Stimulated activated CD4-positive, alpha-beta T cell treated with anti-CD3 and anti-CD28 coated beads, Interleukin-1b, Interleukin-23, amount 100 ng/mL, for 48 hours (primary cell): ENCODE data around the gene TARBP2.
A peak's percentile ranks its signal among the peaks of the same experiment; 100 is the strongest.
"Not testable (repeated sequence)": the region's sequence is repeated elsewhere in the genome, so short reads cannot be mapped to it uniquely, and the experiment has no call there.

Experiments used
- DNase-seq: peaks from one replicate; pipeline ENCODE4 v3.0.0-alpha.2; 2020

TARBP2 gene

DNA sequence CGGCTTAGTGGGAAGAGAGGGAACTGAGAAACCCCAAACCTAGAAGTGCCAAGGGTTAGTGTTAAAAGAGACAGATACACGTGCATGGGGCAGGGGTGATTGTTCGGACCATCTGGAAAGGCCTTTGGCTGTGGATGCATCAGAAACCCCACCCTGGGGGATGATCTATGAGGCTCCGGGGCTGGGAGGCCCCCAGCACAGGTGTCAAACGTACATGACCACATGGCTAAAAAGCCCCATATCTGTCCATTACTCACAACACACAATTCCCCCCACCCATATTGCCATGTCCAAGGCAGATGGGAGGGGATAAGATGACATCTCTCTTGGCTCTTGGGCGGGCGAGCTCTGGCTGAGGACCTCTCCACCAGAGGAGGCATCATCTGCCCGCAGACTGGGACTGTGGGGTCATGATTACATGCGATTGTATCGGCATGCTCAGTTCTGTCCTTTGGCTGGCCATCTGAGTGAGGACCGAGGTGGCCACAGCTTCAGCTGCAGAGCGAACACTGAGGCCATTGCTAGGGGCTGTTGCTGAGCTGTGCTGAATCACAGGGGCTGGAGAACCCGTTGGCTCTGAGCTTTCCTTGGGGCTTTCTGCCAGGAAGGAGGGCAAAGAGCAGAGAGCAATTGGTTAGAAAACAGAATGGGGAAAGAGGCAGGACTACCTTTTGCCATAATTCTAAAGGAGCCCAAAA is 15.8 kb downstream of the TARBP2 start:
- DNase-seq, result no peak

DNA sequence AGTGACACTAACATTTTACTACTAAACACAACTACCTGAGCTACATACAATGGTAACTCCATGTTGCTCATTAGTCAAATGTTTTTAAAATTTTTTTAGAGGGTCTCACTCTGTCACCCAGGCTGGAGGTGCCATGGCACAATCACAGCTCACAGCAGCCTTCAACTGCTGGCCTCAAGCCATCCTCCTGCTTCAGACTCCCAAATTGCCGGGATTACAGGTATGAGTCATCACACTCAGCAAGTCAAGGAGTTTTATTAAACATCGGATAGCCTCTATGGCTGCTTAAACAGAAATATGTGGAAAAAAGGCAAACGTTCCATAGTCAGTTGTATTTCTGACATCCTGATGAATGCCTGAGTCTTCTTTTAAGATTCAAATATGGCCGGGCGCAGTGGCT is 17.3 kb downstream of the TARBP2 start:
- DNase-seq, result no peak

DNA sequence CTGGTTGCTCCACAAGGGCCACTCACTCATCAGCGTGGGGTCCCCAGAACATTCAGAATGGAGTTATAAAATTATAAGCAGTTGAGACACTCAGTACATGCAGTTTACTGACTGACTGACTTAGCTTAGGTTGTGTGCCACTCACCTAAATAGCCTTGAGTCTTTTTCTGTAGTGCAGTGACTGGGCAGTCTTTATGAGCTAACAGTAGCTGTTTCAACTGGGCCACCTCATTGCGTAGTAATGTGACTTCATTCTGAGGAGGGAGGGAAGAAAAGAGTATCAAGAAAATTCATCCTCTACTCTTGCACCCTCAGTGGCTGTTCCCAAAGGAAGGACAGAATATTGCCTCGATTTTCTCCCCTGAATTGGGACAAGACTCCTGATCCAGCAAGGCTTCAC is 22.0 kb downstream of the TARBP2 start:
- DNase-seq, result no peak

DNA sequence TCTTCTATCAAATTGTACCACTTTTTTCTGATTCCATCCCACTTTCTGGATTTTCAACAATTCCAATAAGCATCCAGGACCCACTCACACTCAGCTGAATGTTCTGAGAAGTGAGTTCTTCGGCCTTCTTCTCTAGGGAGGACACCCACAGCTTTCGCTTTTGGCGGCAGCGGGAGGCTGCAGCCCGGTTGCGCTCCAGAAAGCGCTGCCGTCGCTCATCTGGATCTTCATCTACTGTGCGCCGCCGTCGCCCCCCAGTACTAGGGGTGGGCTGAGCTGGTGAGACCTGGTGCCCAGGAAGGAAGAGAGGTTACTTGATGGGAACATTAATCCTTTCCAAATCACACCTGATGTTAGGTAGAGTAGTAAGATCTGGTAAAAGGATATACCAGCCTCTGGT is 23.4 kb downstream of the TARBP2 start:
- DNase-seq, result no peak

DNA sequence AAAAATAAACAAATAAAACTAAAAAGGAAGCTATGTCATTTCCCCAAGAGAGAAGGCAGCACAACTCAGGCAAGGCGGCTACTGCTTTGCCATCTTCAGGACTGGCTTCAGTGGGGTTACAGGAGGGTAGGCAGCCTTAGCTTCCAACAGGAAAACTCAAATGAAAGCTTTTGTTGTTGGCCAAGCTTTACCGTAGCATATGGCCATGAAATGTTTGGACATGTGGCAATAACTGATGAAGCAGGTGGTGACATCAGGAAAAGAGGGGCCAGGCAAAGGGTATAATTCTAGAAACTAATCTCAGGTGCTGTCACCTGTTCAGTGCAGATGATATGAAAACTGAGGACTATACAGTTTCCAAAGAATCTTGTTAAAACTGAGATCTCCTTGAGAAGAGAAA is 29.0 kb downstream of the TARBP2 start:
- no peak for DNase-seq

DNA sequence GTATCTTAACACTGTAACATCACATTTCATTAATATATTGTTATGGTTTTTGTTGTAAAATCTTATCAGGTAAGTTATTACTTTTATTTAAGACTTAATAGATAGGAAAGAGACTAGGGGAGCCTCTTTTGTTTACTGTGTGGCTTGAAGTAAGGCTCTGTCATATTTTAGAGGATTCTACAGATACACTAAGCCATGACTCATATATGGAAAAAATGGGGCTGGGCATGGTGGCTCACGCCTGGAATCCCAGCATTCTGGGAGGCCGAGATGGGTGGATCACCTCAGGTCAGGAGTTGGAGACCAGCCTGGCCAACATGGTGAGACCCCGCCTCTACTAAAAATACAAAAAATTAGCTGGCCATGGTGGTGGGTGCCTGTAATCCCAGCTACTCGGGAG is 29.8 kb downstream of the TARBP2 start:
- DNase-seq, result no peak

DNA sequence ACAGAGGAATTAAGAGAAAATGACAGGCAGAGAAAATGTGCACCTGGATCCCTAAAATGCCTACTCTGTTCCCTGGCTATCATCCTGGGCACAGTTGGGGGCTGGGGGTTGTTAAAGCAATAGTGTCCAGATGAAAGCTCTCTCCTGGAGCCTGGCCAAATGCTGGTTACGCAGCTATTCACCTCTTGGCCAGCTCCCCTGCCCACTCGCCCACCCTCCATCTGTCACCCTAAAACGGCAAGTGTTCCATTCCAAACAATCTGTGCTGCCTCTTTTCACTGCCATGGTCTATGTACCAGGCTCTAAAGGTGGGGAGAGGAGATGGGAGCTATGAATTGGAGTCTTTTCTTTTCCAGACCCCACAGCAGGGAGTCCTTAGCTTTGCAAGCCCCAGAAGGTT is 30.9 kb downstream of the TARBP2 start:
- no peak for DNase-seq

DNA sequence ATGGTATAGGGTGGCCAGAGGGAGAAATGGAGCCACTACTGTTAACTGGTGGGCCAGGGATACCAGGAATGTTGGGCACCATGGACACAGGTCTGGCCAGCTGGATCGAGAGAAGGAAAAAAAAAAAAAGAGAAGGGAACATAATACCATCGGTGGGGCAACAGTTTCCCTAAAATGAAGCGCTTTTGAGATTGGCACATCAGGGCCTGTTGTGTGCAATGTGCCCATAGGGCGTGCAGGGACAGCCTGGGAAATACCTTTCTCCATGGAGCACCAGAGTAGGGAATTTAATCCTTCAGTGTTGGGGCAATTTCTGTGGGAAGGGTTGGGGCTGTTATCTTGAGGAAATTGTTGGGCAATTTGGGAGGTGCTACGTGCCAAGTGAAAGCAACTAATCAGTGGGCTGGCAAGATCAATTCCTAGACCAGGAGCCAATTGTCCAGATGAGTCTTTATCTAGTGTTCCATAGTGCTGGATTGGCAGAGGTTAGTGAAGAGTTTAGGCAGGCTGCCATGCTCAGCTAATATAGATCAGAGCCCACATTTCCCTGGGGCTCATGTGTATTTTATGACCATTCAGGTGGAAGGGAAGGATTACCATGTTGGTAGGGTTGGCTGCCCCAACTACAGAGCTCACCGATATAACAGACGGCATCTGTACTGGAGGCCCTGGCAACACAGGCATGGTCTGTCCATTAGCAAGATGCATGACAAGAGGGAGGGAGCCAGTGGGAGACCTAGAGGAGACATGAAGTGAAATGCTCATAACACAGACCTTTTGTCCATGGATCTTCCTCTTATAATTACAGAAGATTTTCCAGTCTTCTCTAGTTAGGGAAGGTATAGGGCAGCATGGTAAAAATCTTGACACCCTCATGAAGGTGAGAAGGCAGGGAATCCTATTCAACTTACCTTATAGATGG is 31.7 kb downstream of the TARBP2 start:
- no peak for DNase-seq

DNA sequence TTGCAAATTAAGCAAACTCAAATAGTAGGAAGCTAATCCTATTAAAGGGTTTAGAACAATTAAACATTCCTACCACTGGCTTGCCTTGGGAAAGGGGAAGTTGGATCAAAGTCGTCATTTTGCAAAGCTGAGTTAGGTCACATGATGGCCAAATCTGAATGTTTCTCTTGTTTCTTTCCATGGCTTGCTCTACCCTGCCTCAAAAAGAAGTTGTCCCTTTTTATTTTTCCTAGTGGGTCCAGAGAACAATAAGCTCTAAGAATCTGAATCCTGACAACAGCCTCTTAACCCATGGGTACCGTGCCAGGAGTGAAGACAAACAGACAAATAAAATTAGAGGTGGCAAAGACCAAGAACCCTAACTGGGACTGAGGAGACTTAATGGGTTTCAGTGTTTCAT is 32.4 kb downstream of the TARBP2 start:
- no peak for DNase-seq

DNA sequence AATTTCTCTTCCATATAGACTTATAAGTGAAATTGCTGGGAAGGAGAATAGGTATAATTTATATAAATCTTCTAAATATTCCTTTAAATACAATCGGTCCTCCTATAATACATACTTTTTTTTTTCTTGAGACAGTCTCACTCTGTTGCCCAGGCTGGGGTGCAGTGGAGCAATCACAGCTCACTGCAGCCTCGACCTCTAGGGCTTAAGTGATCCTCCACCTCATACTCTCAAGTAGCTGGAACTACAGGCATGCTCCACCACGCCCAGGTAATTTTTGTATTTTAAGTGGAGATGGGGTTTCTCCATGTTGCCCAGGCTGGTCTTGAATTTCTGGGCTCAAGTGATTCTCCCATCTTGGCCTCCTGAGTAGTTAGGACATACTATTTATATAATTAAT is 35.9 kb downstream of the TARBP2 start:
- no peak for DNase-seq

DNA sequence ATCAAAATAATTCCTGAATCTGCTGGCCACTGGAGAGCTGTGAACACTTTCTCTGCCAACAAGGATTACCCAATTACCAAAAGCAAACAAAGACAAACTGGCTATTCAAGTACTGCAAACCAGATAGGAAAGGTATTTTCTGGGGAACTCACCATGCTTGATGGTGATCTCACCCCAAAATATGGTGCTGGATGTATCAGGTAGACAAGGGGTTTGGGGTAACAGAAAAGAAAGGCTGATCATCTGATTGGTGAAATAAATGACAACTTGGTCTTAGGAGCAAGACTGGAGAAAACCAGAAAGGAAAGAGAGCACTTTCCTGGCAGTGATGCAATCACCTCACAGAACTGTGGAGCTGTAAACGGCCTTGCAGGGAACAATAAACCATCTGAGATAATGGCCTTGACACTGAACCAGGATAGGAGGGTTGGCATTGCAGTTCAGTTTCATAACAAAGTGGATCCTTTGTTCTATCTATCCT is 37.2 kb downstream of the TARBP2 start:
- no peak for DNase-seq

DNA sequence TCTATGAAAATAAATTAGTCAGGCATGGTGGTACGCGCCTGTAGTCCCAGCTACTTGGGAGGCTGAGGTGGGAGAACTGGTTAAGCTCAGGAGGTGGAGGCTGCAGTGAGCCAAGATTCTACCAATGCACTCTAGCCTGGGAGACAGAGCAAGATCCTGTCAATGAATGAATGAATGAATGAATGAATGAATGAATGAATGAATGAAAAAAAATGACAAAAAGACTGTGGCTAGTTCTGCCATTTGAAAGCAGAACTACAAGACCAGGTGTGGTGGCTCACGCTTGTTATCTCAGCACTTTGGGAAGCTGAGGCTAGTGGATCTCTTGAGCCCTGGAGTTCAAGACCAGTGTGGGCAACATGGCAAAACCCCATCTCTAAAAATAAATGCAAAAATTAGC is 38.4 kb downstream of the TARBP2 start:
- no peak for DNase-seq

DNA sequence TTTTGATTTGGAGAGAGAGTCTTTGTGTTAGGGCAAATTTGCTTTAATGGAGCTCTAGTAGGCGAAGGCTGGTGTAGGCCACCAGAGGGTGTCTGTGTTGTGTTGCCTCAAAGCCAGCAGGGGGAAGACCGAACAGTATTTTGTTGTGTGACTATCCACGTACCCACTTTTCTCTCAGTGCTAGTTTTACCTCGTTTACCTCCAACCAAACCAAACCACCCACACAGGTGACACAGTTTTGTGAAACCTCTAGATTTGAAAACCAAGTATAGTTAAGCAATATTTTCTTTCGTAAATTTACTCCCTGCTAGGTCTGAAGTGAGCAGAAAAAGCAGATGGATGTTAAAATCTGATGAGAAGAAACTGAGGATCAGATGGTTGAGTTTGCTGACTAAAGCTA is 42.5 kb downstream of the TARBP2 start:
- peak; percentile 63 for DNase-seq

DNA sequence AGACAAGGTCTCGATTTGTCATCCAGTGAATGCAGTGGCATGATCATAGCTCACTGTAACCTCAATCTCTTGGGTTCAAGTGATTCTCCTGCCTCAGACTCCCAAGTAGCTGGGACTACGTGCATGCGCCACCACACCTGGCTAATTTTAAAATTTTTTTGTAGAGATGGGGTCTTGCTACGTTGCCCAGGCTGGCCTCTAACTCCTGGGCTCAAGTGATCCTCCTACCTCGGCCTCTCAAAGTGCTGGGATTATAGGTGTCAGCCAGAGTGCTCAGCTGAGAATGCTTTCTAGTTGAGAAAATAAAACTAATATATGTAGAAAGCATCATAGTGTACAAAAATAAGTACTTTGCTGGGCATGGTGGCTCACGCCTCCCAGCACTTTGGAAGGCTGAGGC is 47.3 kb downstream of the TARBP2 start:
- DNase-seq, result not testable (repeated sequence)

DNA sequence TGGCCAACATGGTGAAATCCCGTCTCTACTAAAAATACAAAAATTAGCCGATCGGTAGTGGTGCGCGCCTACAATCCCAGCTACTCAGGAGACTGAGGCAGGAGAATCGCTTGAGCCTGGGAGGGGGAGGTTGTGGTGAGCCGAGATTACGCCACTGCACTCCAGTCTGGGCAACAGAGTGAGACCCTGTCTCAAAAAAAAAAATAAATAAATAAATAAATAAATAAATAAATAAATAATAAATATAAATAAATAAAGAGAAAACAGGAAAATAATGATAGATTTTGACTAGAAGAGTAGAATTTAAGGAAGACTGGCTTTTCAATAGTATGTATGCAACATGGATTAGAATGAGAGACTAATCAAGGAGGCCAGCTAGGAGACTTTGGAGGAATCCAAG is 49.0 kb downstream of the TARBP2 start:
- not testable (repeated sequence) for DNase-seq

DNA sequence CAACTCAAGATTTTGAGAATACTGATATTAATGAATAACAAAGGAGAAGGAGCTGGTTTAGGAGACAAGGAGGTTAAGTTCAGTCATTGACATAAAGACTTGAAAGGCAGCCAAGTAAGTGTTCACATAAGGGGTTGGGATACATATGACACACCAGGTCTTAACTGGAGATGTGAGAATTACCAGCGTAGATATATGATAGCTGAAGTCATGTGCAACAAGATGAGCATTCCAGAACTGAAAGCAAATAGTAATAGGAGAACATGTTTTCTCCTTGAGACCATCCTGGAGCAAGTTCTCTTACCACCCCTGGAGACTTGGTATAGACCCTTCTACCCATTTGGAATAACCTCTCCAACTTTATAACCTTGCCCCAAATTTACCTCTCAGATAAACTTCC is 49.5 kb downstream of the TARBP2 start:
- no peak for DNase-seq

DNA sequence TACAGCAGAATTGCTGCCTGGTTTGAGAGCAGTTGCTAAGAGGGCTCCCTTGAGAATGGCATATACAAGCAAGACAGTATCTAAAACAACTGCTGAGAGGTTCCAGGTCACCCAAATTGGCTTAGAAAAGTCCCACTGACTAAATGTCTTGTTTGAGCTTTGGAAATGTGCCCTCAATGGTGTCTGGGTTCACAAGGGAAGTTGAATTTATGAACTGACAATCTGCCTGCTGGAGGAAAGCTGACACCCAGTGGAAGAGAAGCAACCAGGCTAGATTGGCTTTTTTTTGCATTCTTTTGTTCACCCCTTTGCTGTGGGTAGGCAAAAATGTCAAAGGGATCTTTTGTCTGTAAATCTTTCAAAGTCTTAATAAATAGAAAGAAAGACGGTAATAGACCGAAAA is 50.8 kb downstream of the TARBP2 start:
- no peak for DNase-seq

DNA sequence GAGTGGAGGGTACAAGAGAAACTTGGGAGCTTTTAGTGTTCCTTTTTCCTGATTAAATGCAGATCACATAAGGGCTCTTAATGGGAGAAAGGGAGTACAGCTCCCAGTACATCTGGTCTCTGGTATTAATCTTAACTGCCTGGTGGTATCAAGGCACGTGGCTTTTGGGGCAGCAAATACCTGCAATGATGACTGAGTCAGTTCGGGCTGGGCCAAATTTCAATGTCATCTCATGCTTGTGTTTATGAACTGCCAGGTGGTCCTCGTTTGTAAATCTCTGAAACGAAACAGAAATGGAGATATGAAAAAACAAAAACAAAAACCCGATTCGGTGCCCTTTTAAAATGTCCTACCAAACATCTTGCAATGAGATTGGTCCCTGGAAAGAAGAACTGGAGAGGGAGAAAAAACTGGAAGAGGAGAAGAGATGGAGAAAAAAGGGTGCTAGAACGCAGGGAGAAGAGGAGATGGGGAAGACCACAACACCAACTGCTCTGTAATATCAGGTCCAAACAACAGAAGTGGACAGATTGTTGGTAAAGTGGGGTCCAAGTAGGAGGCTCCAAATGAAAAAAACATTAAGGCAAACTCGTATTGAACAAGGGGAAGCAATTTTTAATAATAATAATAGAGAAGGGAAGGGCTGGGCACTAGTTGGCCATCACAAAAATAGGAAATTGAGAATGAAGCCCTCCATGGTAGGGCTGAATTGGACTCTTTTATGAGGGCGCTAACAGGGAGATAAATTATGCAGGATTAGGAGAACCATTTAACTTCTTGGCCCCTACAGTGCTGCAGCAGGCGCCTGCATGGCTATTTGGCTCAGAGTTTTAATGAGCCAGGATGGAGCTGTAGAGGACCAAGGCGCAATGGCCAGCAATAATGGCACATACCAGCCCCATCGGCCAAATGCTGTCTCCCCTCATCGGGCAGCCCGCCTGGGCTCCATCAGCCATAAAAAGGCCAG is 51.6 kb downstream of the TARBP2 start:
- no peak for DNase-seq
